ENCODE results near the gene CORO2B. TPM values are rescaled to one million over a fixed set of nuclear protein-coding genes. Genes with fewer than 3 reads are reported as not detected.
"Not testable (repeated sequence)": the region's sequence is repeated elsewhere in the genome, so short reads cannot be mapped to it uniquely, and the experiment has no call there.

The CORO2B gene
- total RNA-seq, 1 donor from 2014 or later = 3.9 TPM

GRCh38 chr15:68679161-68679560 is 100.4 kb downstream of the CORO2B start:
- no peaks in the 10 kb centered on the region for H3K36me3 Mint-ChIP-seq
- TF ChIP-seq CTCF (conservative IDR thresholded peaks at IDR 0.05) = no peak
- H3K4me1 Mint-ChIP-seq (ENCODE audit: unreplicated experiment) = peaks cover 9% of the 10 kb centered on the region
- no peak overlapping the region for H3K4me3 Mint-ChIP-seq
- H3K9me3 Mint-ChIP-seq = no peaks in the 10 kb centered on the region
- H3K27ac Mint-ChIP-seq = no peak overlapping the region
- peaks cover 6% of the 10 kb centered on the region for H3K27me3 Mint-ChIP-seq
- DNase-seq (ENCODE audit: extremely low spot score, unreplicated experiment) = no peak

- Mint-ChIP-seq H3K36me3 (no peaks in the 10 kb centered on the region), H3K9me3 (no peaks in the 10 kb centered on the region), H3K4me3 (no peak overlapping the region), H3K4me1 (ENCODE audit: unreplicated experiment) (peaks cover 5% of the 10 kb centered on the region), H3K27ac (no peak overlapping the region), H3K27me3 (peaks cover 4% of the 10 kb centered on the region)
- DNase-seq (ENCODE audit: extremely low spot score, unreplicated experiment) = no peak
- no peak for TF ChIP-seq CTCF (conservative IDR thresholded peaks at IDR 0.05)
Measured at GRCh38 chr15:68679961-68680371, 101.2 kb downstream of the CORO2B start.

GRCh38 chr15:68680756-68681155 is 102.0 kb downstream of the CORO2B start:
- not testable (repeated sequence) for DNase-seq (ENCODE audit: extremely low spot score, unreplicated experiment); H3K9me3 Mint-ChIP-seq; H3K36me3 Mint-ChIP-seq; H3K27ac Mint-ChIP-seq; H3K27me3 Mint-ChIP-seq; H3K4me1 Mint-ChIP-seq (ENCODE audit: unreplicated experiment); H3K4me3 Mint-ChIP-seq

GRCh38 chr15:68681836-68682235 is 103.0 kb downstream of the CORO2B start:
- H3K27me3 Mint-ChIP-seq = peaks cover 4% of the 10 kb centered on the region
- H3K4me3 Mint-ChIP-seq = no peak overlapping the region
- DNase-seq (ENCODE audit: extremely low spot score, unreplicated experiment) = no peak
- no peaks in the 10 kb centered on the region for H3K9me3 Mint-ChIP-seq
- H3K36me3 Mint-ChIP-seq = no peaks in the 10 kb centered on the region
- peaks cover 5% of the 10 kb centered on the region for H3K4me1 Mint-ChIP-seq (ENCODE audit: unreplicated experiment)
- TF ChIP-seq CTCF (conservative IDR thresholded peaks at IDR 0.05) = no peak
- no peak overlapping the region for H3K27ac Mint-ChIP-seq

- no peak overlapping the region for H3K27ac Mint-ChIP-seq
- peaks cover 5% of the 10 kb centered on the region for H3K4me1 Mint-ChIP-seq (ENCODE audit: unreplicated experiment)
- H3K4me3 Mint-ChIP-seq = no peak overlapping the region
Measured at GRCh38 chr15:68682330-68682729, 103.5 kb downstream of the CORO2B start.

GRCh38 chr15:68683026-68683425 is 104.2 kb downstream of the CORO2B start:
- H3K27me3 Mint-ChIP-seq = peaks cover 4% of the 10 kb centered on the region
- no peaks in the 10 kb centered on the region for H3K9me3 Mint-ChIP-seq
- no peak for TF ChIP-seq CTCF (conservative IDR thresholded peaks at IDR 0.05)
- H3K4me3 Mint-ChIP-seq = no peak overlapping the region
- H3K4me1 Mint-ChIP-seq (ENCODE audit: unreplicated experiment) = peaks cover under 1% of the 10 kb centered on the region
- H3K27ac Mint-ChIP-seq = no peak overlapping the region
- DNase-seq (ENCODE audit: extremely low spot score, unreplicated experiment) = no peak
- H3K36me3 Mint-ChIP-seq = no peaks in the 10 kb centered on the region

More at GRCh38 chr15:68682330-68682729, 103.5 kb downstream of the CORO2B start:
- Mint-ChIP-seq H3K9me3 (no peaks in the 10 kb centered on the region), H3K36me3 (no peaks in the 10 kb centered on the region), H3K27me3 (peaks cover 4% of the 10 kb centered on the region)
- DNase-seq (ENCODE audit: extremely low spot score, unreplicated experiment) = no peak
- no peak for TF ChIP-seq CTCF (conservative IDR thresholded peaks at IDR 0.05)

Measured in type B pancreatic cell (in vitro differentiated cells).